Endothelial cell of umbilical vein (primary cell): Measurements from ENCODE around the gene WASHC2A. TPM values are rescaled to one million over a fixed set of nuclear protein-coding genes. Genes with fewer than 3 reads are reported as not detected.
"Not testable (repeated sequence)": the region's sequence is repeated elsewhere in the genome, so short reads cannot be mapped to it uniquely, and the experiment has no call there.

Experiments
- BruUV-seq: library from RNA; stranded (reverse); fragments of 400-500 nt; replicated peaks from 2 replicates; lab custom pipeline; 2021; lab: Mats Ljungman, UMichigan
- CTCF ChIA-PET: fragments of 300-600, 350-600 bp; sonication (Branson Sonifier 250); formaldehyde crosslinking; loops from one replicate; lab custom pipeline; 2021; ENCODE audit warnings: antibody characterized with exemption, inconsistent platforms; lab: Charles Lee
- POLR2A ChIA-PET: fragments of 300-600, 350-600 bp; sonication (Branson Sonifier 250); formaldehyde crosslinking; loops from one replicate; lab custom pipeline; 2021; ENCODE audit warnings: antibody characterized with exemption, inconsistent platforms; lab: Charles Lee
- DNase-seq: peaks from one replicate; pipeline ENCODE4 v3.0.0-alpha.2; 2011; ENCODE audit warnings: low read depth, low spot score
- FAIRE-seq: peaks from 2 replicates; lab custom pipeline; 2011; peaks lifted over from hg19 to GRCh38; lab: Jason Lieb, UNC
- H2AFZ ChIP-seq: 2 replicates; pipeline ENCODE4 v1.6.0; 2012; ENCODE audit warnings: low read depth, low read length, control low read depth, inconsistent platforms
- H3K27ac ChIP-seq: 2 replicates; pipeline ENCODE4 v1.5.1; 2011; ENCODE audit warnings: low read depth, mild to moderate bottlenecking, control low read depth, low read length, moderate library complexity; ENCODE audit not compliant: insufficient read depth
- H3K27me3 ChIP-seq, 2 experiments: 2 replicates each; pipeline versions ENCODE4 v1.6.0 to v1.6.1; 2011; ENCODE audit warnings: low read length in 2 of 2, mixed read lengths in 1 of 2; ENCODE audit not compliant: control insufficient read depth in 2 of 2, insufficient read depth in 2 of 2
- H3K36me3 ChIP-seq, 2 experiments: 2 replicates in 1 of 2; 3 replicates in 1 of 2; pipeline ENCODE4 v1.5.1; 2011; ENCODE audit warnings: low read length in 2 of 2, mild to moderate bottlenecking in 1 of 2, moderate library complexity in 1 of 2; ENCODE audit not compliant: control insufficient read depth in 2 of 2, insufficient read depth in 2 of 2; ENCODE audit errors: extremely low read depth in 1 of 2
- H3K4me1 ChIP-seq: 3 replicates; pipeline ENCODE4 v1.5.1; 2011; ENCODE audit warnings: mild to moderate bottlenecking, low read length; ENCODE audit not compliant: control insufficient read depth, insufficient read depth; ENCODE audit errors: extremely low read depth
- H3K4me2 ChIP-seq: 2 replicates; pipeline ENCODE4 v1.6.1; 2011; ENCODE audit warnings: low read length, control low read depth, mixed read lengths; ENCODE audit not compliant: insufficient read depth
- H3K4me3 ChIP-seq, 3 experiments: fragments of 200-600 bp in 1 of 3; sonication (generic), shearing (Covaris generic) in 1 of 3; replicated peaks in 1 of 3; 2 replicates each; pipeline ENCODE4 v1.5.1; 2011 to 2016; ENCODE audit warnings: control low read depth in 3 of 3, low read length in 3 of 3, mild to moderate bottlenecking in 2 of 3, inconsistent platforms in 1 of 3, low read depth in 1 of 3, moderate library complexity in 1 of 3; ENCODE audit not compliant: insufficient read depth in 1 of 3
- H3K79me2 ChIP-seq: 2 replicates; pipeline ENCODE4 v1.6.0; 2012; ENCODE audit warnings: low read length, inconsistent platforms; ENCODE audit not compliant: control insufficient read depth, insufficient read depth
- H3K9ac ChIP-seq: replicated peaks from 2 replicates; pipeline ENCODE3; 2011; ENCODE audit warnings: low read length, control low read depth; ENCODE audit not compliant: insufficient read depth; ENCODE audit errors: extremely low read depth
- H3K9me1 ChIP-seq: replicated peaks from 3 replicates; pipeline ENCODE4 v1.6.0; 2011; ENCODE audit warnings: mild to moderate bottlenecking, low read length; ENCODE audit not compliant: control insufficient read depth, insufficient read depth; ENCODE audit errors: extremely low read depth
- H3K9me3 ChIP-seq: replicated peaks from 2 replicates; pipeline ENCODE4 v1.5.1; 2012; ENCODE audit warnings: low read length, inconsistent platforms; ENCODE audit not compliant: control insufficient read depth, insufficient read depth
- H4K20me1 ChIP-seq: replicated peaks from 2 replicates; pipeline ENCODE3; 2011; ENCODE audit warnings: mild to moderate bottlenecking, low read length; ENCODE audit not compliant: control insufficient read depth, insufficient read depth; ENCODE audit errors: extremely low read depth
- dilution Hi-C: fragments of 300-500 bp; cut with MboI; formaldehyde crosslinking; loops from one replicate; pipeline ENCODE4 v1.15.0; 2019; ENCODE audit warnings: low sequenced_read_pairs; ENCODE audit not compliant: extremely low pct_ligation_motif_present
- intact Hi-C: fragments of 100-400 bp; cut with micrococcal nuclease; formaldehyde crosslinking; loops from one replicate; pipeline ENCODE4 v1.10.0; 2022
- polyA plus RNA-seq, 4 experiments: library from polyadenylated mRNA; depleted of rRNA in 3 of 4; stranded (reverse) in 3 of 4; unstranded in 1 of 4; fragments of >200 nt; gene quantifications; 2 replicates each; pipeline versions ENCODE4 v1.2.1 to v1.2.3, GENCODE V29; 2011 to 2012; ENCODE audit warnings: missing spikeins in 1 of 4
- total RNA-seq: library from RNA; stranded (reverse); gene quantifications from 2 replicates; pipeline ENCODE4 v1.2.3, GENCODE V29; 2021

WASHC2A gene
- total and polyA plus RNA-seq, 2 donors (not counting 3 experiments of a cell fraction or from before 2014, with no cell fraction given), result 15.1 to 50.1 TPM

DNA sequence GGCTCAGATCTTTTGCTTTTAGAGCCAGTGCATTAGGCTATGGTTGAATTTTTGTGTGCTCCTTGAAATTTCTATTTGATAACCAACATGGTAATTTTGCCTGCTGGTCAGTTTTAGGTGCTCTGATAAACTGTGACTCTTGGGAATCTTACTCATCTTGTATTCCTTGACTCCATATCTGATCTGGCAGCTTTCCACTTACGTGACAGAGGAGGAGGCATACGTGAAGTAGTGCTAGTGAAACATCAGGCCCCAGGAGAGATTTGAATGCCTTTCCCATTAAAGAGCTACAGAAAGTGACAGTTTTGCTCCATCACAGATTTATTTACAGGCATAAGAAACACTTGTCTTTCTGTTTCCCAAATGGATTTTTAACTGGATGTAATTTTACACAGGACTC is 59.0 kb downstream of the WASHC2A start:
- H3K36me3 ChIP-seq, H3K9me1 ChIP-seq, H3K4me2 ChIP-seq, DNase-seq, H3K27me3 ChIP-seq, H4K20me1 ChIP-seq, H2AFZ ChIP-seq, H3K9me3 ChIP-seq, H3K9ac ChIP-seq, FAIRE-seq, H3K4me1 ChIP-seq, H3K27ac ChIP-seq, dilution Hi-C loops, POLR2A ChIA-PET, intact Hi-C loops, CTCF ChIA-PET, H3K4me3 ChIP-seq, H3K79me2 ChIP-seq, BruUV-seq: not testable (repeated sequence)

DNA sequence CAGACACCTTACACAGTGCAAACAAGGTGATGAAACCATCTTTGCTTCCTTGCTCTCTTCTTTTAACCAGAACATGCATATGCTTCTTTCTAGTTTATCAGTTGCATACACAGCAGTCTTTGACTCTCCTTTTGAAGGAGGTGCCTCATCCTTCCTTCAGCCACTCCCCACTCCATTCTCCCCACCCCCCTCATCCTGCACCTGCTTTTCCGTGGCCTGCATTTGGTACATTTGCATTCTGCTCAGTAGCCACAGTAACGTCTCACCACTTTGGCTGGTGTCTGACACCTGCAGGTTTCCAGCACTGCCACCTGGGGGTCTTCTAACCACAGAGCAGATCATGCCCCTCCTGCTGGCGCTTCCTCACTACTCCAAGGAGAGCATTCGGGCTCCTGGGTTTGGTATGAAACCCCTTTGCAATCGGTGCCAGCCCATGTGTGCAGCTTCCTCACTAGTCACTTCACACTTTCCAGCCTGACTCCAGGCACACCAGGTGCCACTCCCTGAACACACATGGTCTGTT is 60.1 kb downstream of the WASHC2A start:
- dilution Hi-C loops, result not testable (repeated sequence)

DNA sequence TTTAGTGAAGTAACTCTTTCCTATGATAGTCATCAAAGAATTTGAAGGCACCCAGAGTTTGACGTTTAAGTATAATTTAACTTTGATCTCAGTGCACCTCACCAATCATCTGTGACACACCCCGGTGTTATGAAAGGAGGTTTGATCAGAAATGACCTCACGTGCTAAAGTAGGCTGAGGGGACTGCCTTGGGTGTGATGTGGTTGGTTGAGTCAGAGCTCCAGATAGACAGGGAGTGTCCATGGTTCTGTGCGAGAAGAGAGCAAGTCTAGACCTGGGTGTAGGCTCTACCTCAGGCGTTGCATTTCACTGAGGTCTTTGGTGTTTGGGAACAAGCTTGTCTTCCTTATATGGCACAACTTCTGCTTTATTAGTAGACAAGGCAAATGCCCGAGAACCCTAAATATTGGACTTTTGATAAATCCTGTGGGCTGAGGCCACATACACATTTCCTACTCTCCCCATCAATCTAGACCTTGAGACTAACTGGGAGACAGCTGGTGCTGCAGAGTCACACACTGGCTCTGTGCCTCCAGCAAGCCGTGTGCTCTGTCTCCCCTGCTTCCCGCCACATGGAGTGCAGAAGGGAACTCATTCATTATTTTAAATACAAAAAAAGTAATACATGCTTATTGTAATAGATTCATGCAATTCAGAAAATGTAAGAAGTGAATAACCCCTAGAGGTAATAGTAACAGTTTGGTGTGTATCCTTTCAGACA is 63.7 kb downstream of the WASHC2A start:
- DNase-seq, H3K27me3 ChIP-seq, H3K9ac ChIP-seq, H3K9me1 ChIP-seq, FAIRE-seq, CTCF ChIA-PET, H3K4me2 ChIP-seq, H3K27ac ChIP-seq, H2AFZ ChIP-seq, H3K4me3 ChIP-seq, H3K36me3 ChIP-seq, BruUV-seq, H3K4me1 ChIP-seq, H4K20me1 ChIP-seq, H3K79me2 ChIP-seq, POLR2A ChIA-PET, intact Hi-C loops, dilution Hi-C loops, H3K9me3 ChIP-seq: not testable (repeated sequence)

More for the DNA sequence above, 60.1 kb downstream of the WASHC2A start:
- H3K4me1 ChIP-seq, H3K9me3 ChIP-seq, POLR2A ChIA-PET, H4K20me1 ChIP-seq, H3K9ac ChIP-seq, H3K79me2 ChIP-seq, H3K4me2 ChIP-seq, H3K27me3 ChIP-seq, H2AFZ ChIP-seq, H3K4me3 ChIP-seq, H3K36me3 ChIP-seq, H3K27ac ChIP-seq, BruUV-seq, FAIRE-seq, H3K9me1 ChIP-seq, DNase-seq, CTCF ChIA-PET, intact Hi-C loops: not testable (repeated sequence)

DNA sequence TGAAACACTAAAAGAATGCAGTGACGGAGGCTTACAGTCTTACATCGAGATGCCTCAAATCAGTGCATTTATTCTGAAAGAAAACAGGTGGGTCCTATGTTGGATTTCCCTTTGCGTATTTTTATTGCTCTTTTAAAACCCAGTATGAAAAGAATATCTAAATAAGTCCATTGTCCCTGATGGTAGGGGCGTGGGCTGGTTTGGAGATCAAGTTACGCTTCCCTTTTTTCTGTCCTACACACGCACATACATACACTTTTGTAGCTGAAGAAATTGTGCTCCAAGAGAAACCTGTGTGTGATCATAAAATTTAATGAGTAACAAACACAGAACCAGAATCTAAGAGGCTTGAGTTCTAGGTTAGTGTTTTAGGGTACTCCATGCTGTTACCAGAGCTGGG is 64.6 kb downstream of the WASHC2A start:
- H3K36me3 ChIP-seq, H3K9me3 ChIP-seq, intact Hi-C loops, H3K27ac ChIP-seq, H2AFZ ChIP-seq, BruUV-seq, H3K4me2 ChIP-seq, dilution Hi-C loops, POLR2A ChIA-PET, H3K9ac ChIP-seq, H3K4me1 ChIP-seq, FAIRE-seq, H3K9me1 ChIP-seq, H3K27me3 ChIP-seq, H3K79me2 ChIP-seq, H4K20me1 ChIP-seq, H3K4me3 ChIP-seq, DNase-seq, CTCF ChIA-PET: not testable (repeated sequence)
